B cell (primary cell): ENCODE data around the gene JMJD8.

Source experiments
- EZH2 ChIP-seq: IDR thresholded peaks from 2 replicates; pipeline ENCODE4 v1.6.1; 2012; ENCODE audit warnings: borderline replicate concordance, low read depth, mild to moderate bottlenecking, moderate library complexity, low read length; ENCODE audit not compliant: insufficient read depth, poor library complexity, severe bottlenecking
- TF ChIP-seq, protein P1 (sequence below): fragments of 200-600 bp; IDR thresholded peaks from one replicate; pipeline ENCODE4 v1.8.0; 2022; ENCODE audit warnings: antibody characterized with exemption, mild to moderate bottlenecking

DNA sequence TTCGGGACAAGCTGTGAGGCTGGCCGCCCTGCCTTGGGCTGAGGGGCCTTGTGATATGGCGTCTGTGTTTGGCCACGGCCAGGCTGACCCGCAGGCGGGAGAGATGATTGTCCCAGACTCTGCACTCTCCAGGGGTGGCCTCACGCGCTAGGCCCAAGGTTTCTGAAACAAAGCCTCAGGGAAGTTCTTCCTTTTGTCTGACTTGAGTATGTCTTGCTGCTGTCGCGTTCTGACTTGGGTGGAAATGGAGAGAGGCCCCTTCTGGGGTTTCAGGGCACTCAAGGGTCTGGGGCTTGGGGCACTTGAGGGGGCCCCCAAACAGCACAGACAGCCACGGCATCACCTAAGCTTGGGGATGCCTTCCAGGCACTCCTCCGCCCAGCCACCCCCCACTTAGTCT, 26.9 kb upstream of the JMJD8 start:
- TF ChIP-seq, protein P1, sequence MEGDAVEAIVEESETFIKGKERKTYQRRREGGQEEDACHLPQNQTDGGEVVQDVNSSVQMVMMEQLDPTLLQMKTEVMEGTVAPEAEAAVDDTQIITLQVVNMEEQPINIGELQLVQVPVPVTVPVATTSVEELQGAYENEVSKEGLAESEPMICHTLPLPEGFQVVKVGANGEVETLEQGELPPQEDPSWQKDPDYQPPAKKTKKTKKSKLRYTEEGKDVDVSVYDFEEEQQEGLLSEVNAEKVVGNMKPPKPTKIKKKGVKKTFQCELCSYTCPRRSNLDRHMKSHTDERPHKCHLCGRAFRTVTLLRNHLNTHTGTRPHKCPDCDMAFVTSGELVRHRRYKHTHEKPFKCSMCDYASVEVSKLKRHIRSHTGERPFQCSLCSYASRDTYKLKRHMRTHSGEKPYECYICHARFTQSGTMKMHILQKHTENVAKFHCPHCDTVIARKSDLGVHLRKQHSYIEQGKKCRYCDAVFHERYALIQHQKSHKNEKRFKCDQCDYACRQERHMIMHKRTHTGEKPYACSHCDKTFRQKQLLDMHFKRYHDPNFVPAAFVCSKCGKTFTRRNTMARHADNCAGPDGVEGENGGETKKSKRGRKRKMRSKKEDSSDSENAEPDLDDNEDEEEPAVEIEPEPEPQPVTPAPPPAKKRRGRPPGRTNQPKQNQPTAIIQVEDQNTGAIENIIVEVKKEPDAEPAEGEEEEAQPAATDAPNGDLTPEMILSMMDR, result no peak
- no peak for TF ChIP-seq EZH2
